ENCODE data around the gene ERO1B.
"Not testable (repeated sequence)": the region's sequence is repeated elsewhere in the genome, so short reads cannot be mapped to it uniquely, and the experiment has no call there.

ERO1B gene

DNA sequence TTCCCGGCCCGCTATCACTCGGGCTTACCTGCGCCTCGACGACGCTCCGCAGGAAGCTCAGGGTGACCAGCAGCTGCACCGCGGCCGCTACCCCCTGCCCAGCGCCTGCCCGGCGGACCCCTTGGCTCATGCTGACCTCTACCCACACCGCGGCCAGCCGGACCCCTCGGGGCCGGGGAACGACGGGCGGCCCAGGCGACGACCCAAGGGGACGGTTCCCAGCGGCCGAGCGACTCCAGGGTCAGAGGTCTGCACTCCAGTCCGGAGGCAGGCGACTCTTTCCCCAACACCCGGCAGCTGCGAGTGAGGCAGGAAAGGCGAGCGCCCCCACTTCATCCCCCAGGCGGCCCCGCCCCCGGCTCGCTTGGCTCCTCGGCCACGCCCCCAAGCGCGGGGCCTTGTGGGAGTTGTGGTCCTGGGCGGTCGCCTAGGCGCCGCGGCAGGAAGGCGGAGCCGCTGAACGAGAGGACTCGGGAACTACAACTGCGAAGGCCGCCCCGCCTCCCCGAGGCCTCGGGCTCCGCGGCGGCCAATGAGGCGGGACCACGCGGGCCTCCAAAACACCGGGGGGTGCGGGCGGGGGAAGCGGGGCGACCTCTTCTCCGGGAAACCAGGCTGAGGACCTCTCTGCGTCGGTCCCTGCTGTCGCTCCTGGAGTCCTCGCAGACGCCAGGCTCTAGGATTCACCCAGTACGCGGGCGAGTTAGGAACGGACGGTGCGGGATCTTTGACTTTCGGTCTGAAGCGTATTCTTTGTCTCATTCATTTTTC, at the start of gene ERO1B:
TSS of gene ERO1B (minus strand) at position 305 of the 771 bp plus-strand sequence. CDS start at position 130, 175 bp downstream.
- no peak for TF ChIP-seq ZNF274 (IDR thresholded peaks at IDR 0.05; ENCODE audit: low read depth, low read length)
- H3K4me3 ChIP-seq (ENCODE audit: low read length): peak within 1 kb of the TSS; percentile 98

DNA sequence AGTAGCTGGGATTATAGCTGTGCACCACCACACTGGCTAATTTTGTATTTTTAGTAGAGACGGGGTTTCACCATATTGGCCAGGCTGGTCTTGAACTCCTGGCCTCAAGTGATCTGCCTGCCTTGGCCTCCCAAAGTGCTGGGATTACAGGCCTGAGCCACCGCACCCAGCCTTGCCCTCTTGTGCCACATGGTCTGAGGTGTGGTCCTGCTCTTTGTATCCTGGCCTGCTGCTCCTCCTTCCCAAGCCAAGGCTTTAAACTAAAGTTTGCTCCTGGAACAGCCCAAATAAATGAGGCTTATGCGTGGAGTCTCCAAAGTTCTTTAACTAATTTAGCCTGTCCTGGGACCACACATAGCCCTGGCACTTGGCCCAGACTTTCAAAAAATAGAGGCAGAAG, 49.7 kb upstream of the ERO1B start:
- not testable (repeated sequence) for H3K4me3 ChIP-seq (ENCODE audit: low read length)

DNA sequence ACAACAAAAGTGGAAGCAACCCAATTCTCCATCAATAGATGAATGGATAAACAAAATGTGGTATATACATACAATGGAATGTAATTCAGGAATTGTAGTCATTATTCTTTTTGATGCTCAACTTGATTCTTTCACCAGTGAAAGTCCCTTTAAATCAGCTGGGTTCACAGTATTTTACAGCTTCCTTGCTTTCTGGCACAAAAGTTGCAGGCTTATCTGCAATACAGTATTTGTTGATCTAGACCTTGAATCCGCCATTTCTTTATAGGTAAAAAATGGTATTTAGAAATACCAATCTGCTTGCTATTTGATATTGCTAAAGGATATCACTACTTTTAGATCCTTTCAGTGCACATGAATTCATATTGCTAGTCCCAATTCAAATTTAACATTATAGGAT, 44.7 kb upstream of the ERO1B start:
- TF ChIP-seq ZNF274 (IDR thresholded peaks at IDR 0.05; ENCODE audit: low read depth, low read length): no peak

DNA sequence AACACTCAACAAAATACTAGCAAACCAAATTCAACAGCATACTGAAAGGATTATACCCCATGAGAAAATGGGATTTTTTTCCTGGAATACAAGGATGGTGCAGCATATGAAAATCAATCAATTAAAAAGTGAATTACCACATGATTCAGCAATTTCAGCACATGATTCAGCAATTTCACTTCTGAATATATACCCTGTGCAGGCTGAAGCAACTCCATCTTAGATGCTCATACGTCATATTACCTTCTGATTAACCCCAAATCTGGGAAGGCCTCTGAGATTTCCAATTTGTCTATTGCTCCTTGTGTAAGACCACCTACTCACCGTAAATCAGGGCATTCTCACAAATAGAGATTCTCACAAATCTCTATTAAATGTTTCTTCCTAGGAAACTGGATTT, 43.8 kb upstream of the ERO1B start:
- no peak overlapping the region for H3K4me3 ChIP-seq (ENCODE audit: low read length)
- no peak for TF ChIP-seq ZNF274 (IDR thresholded peaks at IDR 0.05; ENCODE audit: low read depth, low read length)

More for the DNA sequence above, 44.7 kb upstream of the ERO1B start:
- H3K4me3 ChIP-seq (ENCODE audit: low read length): no peak overlapping the region

DNA sequence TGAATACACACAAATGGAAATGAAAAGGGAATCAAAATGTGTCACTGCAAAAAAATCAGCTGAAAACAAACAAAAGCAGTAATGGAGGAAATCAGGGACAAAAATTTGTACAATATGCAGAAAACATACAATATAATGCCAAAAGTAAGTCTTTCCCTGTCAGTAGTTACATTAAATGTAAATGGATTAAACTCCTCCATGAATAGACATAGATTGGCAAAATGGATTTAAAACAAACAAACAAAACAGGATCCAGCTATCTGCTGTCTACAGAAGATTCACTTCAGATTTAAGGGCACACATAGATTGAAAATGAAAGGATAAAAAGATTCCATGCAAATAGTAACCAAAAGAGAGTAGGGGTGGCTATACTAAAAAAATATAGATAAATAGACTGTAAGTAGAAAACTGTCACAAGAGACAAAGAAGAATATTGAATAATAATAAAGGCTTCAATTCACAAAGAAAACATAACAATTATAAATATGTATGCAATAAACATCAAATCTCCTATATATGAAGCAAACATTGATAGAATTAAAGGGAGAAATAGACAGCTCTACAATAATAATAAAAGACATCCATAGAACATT, 42.2 kb upstream of the ERO1B start:
- H3K4me3 ChIP-seq (ENCODE audit: low read length): no peak overlapping the region

DNA sequence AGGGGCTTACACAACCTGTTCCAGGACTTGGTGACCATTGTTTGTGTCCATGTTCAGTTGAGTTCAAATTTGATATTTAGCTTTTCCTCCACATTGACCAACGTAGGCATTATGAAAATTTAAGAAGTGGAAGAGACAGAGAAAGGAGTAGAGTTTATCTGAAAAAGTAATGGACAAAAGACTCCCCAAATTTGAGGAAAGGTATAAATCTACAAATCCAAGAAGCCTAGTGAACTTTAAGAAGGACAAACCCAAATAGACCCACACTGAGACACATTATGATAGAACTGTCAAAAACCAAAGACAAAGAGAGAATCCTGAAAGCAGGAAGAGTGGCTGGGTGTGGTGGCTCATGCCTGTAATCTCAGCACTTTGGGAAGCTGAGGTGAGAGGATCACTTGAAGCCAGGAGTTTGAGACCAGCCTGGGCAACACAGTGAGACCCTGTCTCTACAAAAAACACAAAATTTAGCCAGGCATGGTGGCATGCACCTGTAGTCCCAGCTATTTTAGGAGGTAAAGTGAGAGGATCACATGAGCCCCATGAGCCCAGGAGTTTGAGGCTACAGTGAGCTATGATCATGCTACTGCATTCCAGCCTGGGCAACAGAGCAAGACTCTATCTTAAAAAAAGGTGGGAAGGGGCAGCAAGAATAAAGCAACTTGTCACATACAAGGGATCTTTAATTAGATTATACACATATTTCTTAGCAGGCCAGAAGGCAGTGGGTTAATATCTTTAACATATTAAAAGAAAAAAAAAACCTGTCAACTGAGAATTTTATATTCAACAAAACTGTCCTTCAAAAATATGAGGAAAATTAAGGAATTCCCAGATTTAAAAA, 41.0 kb upstream of the ERO1B start:
- TF ChIP-seq ZNF274 (IDR thresholded peaks at IDR 0.05; ENCODE audit: low read depth, low read length): no peak
- H3K4me3 ChIP-seq (ENCODE audit: low read length): no peak overlapping the region

More for the DNA sequence above, 42.2 kb upstream of the ERO1B start:
- no peak for TF ChIP-seq ZNF274 (IDR thresholded peaks at IDR 0.05; ENCODE audit: low read depth, low read length)

GRCh38 chr1:236321101-236321500, 39.3 kb upstream of the ERO1B start:
- no peak for TF ChIP-seq ZNF274 (IDR thresholded peaks at IDR 0.05; ENCODE audit: low read depth, low read length)
- H3K4me3 ChIP-seq (ENCODE audit: low read length): no peak overlapping the region

GRCh38 chr1:236320671-236321070, 38.9 kb upstream of the ERO1B start:
- no peak overlapping the region for H3K4me3 ChIP-seq (ENCODE audit: low read length)
- no peak for TF ChIP-seq ZNF274 (IDR thresholded peaks at IDR 0.05; ENCODE audit: low read depth, low read length)

DNA sequence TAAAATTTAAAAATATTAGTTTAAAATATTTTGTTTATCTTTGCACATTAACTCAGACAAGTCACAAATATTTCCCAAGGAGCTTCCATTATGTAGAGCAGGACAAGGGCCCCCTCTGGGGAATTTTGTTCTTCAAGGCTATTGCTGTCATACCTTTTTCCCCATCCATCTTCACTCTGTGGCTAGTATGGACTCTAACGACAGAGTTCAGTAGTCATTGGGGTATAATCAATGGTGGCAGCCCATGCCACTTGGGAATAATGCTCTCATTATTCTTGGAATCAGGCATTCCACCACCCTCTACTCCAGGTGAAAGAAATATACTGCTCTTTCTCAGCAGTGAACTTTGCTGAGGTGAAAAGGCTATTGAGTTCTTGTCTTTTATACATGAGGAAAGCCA, 38.5 kb upstream of the ERO1B start:
- TF ChIP-seq ZNF274 (IDR thresholded peaks at IDR 0.05; ENCODE audit: low read depth, low read length): no peak
- no peak overlapping the region for H3K4me3 ChIP-seq (ENCODE audit: low read length)

GRCh38 chr1:236316437-236316836, 34.7 kb upstream of the ERO1B start:
- TF ChIP-seq ZNF274 (IDR thresholded peaks at IDR 0.05; ENCODE audit: low read depth, low read length): no peak
- H3K4me3 ChIP-seq (ENCODE audit: low read length): no peak overlapping the region

- TF ChIP-seq ZNF274 (IDR thresholded peaks at IDR 0.05; ENCODE audit: low read depth, low read length): no peak
- no peak overlapping the region for H3K4me3 ChIP-seq (ENCODE audit: low read length)
Measured at GRCh38 chr1:236315518-236315917, 33.8 kb upstream of the ERO1B start.

GRCh38 chr1:236315092-236315491, 33.3 kb upstream of the ERO1B start:
- TF ChIP-seq ZNF274 (IDR thresholded peaks at IDR 0.05; ENCODE audit: low read depth, low read length): no peak
- no peak overlapping the region for H3K4me3 ChIP-seq (ENCODE audit: low read length)

GRCh38 chr1:236314050-236314449, 32.3 kb upstream of the ERO1B start:
- H3K4me3 ChIP-seq (ENCODE audit: low read length): not testable (repeated sequence)

DNA sequence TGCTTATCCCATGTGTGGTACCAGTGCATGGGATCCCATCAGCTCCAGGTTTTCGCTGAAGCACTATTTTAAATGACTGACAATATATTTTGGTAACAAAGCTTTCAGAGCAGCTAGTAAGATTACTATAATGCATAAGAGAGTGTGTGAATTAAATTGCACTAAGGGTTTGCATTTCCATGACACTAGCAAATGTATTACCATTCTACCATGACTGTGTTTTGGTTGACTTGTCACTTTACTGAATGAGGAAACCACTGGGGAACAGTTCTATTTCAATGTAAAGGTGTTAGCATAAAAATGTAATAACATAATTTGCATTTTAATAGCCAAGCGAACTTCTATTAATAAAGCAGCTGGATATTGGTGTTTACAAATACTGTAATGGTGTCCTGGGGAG, 31.7 kb upstream of the ERO1B start:
- H3K4me3 ChIP-seq (ENCODE audit: low read length): no peak overlapping the region
- no peak for TF ChIP-seq ZNF274 (IDR thresholded peaks at IDR 0.05; ENCODE audit: low read depth, low read length)

GRCh38 chr1:236311040-236311439, 29.3 kb upstream of the ERO1B start:
- no peak for TF ChIP-seq ZNF274 (IDR thresholded peaks at IDR 0.05; ENCODE audit: low read depth, low read length)
- no peak overlapping the region for H3K4me3 ChIP-seq (ENCODE audit: low read length)

Data from GM08714 (cell line).